Astrocyte (in vitro differentiated cells and primary cell): Measurements from ENCODE around the gene EYA2. TPM values are rescaled to one million over a fixed set of nuclear protein-coding genes. Genes with fewer than 3 reads are reported as not detected.

Experiments used
- DNase-seq: peaks from one replicate; pipeline ENCODE4 v3.0.0-alpha.2; 2010; ENCODE audit warnings: low read depth
- FAIRE-seq: peaks from 2 replicates; lab custom pipeline; 2011; peaks lifted over from hg19 to GRCh38; lab: Jason Lieb, UNC
- H2AFZ ChIP-seq: 2 replicates; pipeline ENCODE4 v1.6.0; 2012; ENCODE audit warnings: low read depth, low read length, inconsistent platforms
- H3K27ac ChIP-seq: 2 replicates; pipeline ENCODE4 v1.5.1; 2011; ENCODE audit warnings: low read depth, low read length, inconsistent platforms
- H3K27me3 ChIP-seq: 2 replicates; pipeline ENCODE4 v1.6.0; 2011; ENCODE audit warnings: low read length, inconsistent platforms; ENCODE audit not compliant: insufficient read depth
- H3K36me3 ChIP-seq: 2 replicates; pipeline ENCODE4 v1.5.1; 2011; ENCODE audit warnings: low read length, inconsistent platforms; ENCODE audit not compliant: insufficient read depth
- H3K4me1 ChIP-seq: 2 replicates; pipeline ENCODE4 v1.5.1; 2011; ENCODE audit warnings: low read length, inconsistent platforms; ENCODE audit not compliant: insufficient read depth
- H3K4me2 ChIP-seq: 2 replicates; pipeline ENCODE4 v1.6.0; 2012; ENCODE audit warnings: low read length, inconsistent platforms
- H3K4me3 ChIP-seq: 2 replicates; pipeline ENCODE4 v1.5.1; 2011; ENCODE audit warnings: low read depth, mild to moderate bottlenecking, low read length, inconsistent platforms; ENCODE audit not compliant: insufficient read depth
- H3K79me2 ChIP-seq: 2 replicates; pipeline ENCODE4 v1.6.0; 2012; ENCODE audit warnings: mild to moderate bottlenecking, low read length, inconsistent platforms; ENCODE audit not compliant: insufficient read depth
- H3K9ac ChIP-seq: 2 replicates; pipeline ENCODE4 v1.6.0; 2012; ENCODE audit warnings: mild to moderate bottlenecking, low read length, inconsistent platforms
- H3K9me3 ChIP-seq: 2 replicates; pipeline ENCODE4 v1.5.1; 2012; ENCODE audit warnings: low read depth, mild to moderate bottlenecking, low read length, inconsistent platforms; ENCODE audit not compliant: insufficient read depth
- H4K20me1 ChIP-seq: 2 replicates; pipeline ENCODE4 v1.6.0; 2012; ENCODE audit warnings: low read length, inconsistent platforms; ENCODE audit not compliant: insufficient read depth
- H3K27ac Mint-ChIP-seq: one replicate; pipeline ENCODE4 v1.8.0; 2021; ENCODE audit warnings: mild to moderate bottlenecking, mixed read lengths; ENCODE audit not compliant: unreplicated experiment
- H3K27me3 Mint-ChIP-seq: one replicate; pipeline ENCODE4 v1.8.0; 2021; ENCODE audit warnings: low read depth, mixed read lengths; ENCODE audit not compliant: unreplicated experiment
- H3K36me3 Mint-ChIP-seq: one replicate; pipeline ENCODE4 v1.8.0; 2021; ENCODE audit warnings: low read depth, mixed read lengths; ENCODE audit not compliant: unreplicated experiment
- H3K4me1 Mint-ChIP-seq: one replicate; pipeline ENCODE4 v1.8.0; 2021; ENCODE audit warnings: low read depth, mixed read lengths; ENCODE audit not compliant: unreplicated experiment
- H3K4me3 Mint-ChIP-seq: one replicate; pipeline ENCODE4 v1.8.0; 2021; ENCODE audit warnings: mild to moderate bottlenecking, moderate library complexity, mixed read lengths; ENCODE audit not compliant: unreplicated experiment
- H3K9me3 Mint-ChIP-seq: one replicate; pipeline ENCODE4 v1.8.0; 2021; ENCODE audit warnings: mild to moderate bottlenecking, mixed read lengths; ENCODE audit not compliant: unreplicated experiment
- EZH2 ChIP-seq: IDR thresholded peaks from 2 replicates; pipeline ENCODE4 v1.6.1; 2012; ENCODE audit warnings: mild to moderate bottlenecking, low read length, inconsistent platforms; ENCODE audit not compliant: insufficient read depth
- total RNA-seq: library from RNA; stranded (reverse); gene quantifications from 2 replicates; pipeline ENCODE4 v1.2.1, GENCODE V29; 2021
- TF ChIP-seq, protein P1 (sequence below): IDR thresholded peaks from 2 replicates; pipeline ENCODE4 v1.5.1; 2011; ENCODE audit warnings: low read depth, mild to moderate bottlenecking, inconsistent platforms, low read length, moderate library complexity; ENCODE audit not compliant: insufficient read depth

Gene EYA2
- total RNA-seq, 1 donor from 2014 or later: 1.5 TPM

DNA sequence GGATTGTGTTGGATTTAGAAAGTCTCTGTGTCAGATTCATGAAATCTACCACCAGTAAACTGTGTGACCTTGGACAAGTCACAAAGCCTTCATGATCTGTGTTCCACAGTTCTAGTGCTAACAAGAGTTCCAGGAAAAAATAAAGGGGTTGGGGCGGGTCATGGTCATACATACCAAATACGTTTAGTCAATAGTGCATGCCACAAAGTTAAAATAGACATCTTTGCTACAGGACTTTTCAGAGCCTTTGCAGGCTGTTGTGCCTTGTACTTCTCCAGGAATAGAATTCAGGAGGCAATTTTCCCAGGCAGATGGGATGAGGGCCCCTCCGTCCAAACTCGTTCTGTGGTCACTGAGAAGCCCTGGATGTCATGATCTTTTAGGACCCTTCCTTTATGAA, 127.2 kb downstream of the EYA2 start:
- Histone ChIP-seq H3K27me3 (peaks cover 20% of the 10 kb centered on the region), H3K4me2 (no peak overlapping the region), H4K20me1 (no peaks in the 10 kb centered on the region), H3K27ac (no peak overlapping the region), H3K4me3 (no peak overlapping the region), H3K36me3 (no peaks in the 10 kb centered on the region), H2AFZ (no peak overlapping the region), H3K9ac (no peak overlapping the region), H3K4me1 (no peaks in the 10 kb centered on the region), H3K9me3 (no peaks in the 10 kb centered on the region), H3K79me2 (no peaks in the 10 kb centered on the region)
- Mint-ChIP-seq H3K9me3 (no peaks in the 10 kb centered on the region), H3K27me3 (peaks cover 22% of the 10 kb centered on the region), H3K4me3 (no peak overlapping the region), H3K36me3 (no peaks in the 10 kb centered on the region), H3K4me1 (no peaks in the 10 kb centered on the region), H3K27ac (no peak overlapping the region)
- FAIRE-seq: no peak
- DNase-seq: no peak
- TF ChIP-seq EZH2: no peak
- TF ChIP-seq, protein P1, sequence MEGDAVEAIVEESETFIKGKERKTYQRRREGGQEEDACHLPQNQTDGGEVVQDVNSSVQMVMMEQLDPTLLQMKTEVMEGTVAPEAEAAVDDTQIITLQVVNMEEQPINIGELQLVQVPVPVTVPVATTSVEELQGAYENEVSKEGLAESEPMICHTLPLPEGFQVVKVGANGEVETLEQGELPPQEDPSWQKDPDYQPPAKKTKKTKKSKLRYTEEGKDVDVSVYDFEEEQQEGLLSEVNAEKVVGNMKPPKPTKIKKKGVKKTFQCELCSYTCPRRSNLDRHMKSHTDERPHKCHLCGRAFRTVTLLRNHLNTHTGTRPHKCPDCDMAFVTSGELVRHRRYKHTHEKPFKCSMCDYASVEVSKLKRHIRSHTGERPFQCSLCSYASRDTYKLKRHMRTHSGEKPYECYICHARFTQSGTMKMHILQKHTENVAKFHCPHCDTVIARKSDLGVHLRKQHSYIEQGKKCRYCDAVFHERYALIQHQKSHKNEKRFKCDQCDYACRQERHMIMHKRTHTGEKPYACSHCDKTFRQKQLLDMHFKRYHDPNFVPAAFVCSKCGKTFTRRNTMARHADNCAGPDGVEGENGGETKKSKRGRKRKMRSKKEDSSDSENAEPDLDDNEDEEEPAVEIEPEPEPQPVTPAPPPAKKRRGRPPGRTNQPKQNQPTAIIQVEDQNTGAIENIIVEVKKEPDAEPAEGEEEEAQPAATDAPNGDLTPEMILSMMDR: no peak

DNA sequence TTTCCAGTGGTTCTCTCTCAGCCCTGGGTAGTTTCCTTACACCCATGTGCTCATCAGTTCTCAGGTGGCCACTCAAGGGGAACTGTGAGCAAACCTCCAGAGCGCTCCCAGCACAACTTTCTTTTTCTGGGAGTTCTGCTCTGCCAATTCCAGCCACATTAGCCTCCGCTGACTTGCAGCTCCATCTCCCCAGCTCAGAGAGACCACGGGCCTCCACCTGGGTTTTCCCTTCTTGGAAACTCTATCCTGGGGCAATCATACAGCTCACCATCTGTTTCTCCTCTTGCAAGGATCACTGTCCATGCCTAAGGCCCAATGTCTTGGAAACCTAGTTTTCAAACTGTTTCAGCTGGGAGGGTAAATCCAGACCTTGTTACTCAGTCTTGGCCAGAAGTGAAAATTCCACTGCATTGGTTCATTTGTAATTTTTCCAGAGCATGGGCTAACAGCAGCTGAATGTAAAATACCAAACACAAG, 129.9 kb downstream of the EYA2 start:
- H3K9me3 Mint-ChIP-seq: peaks cover 9% of the 10 kb centered on the region
- H3K27ac Mint-ChIP-seq: no peak overlapping the region
- TF ChIP-seq, protein P1: no peak
- no peak for TF ChIP-seq EZH2
- no peaks in the 10 kb centered on the region for H3K4me1 Mint-ChIP-seq
- Histone ChIP-seq H3K4me1 (no peaks in the 10 kb centered on the region), H3K27me3 (peaks cover 20% of the 10 kb centered on the region), H3K4me2 (no peak overlapping the region), H2AFZ (no peak overlapping the region), H4K20me1 (no peaks in the 10 kb centered on the region), H3K27ac (no peak overlapping the region), H3K4me3 (no peak overlapping the region), H3K36me3 (no peaks in the 10 kb centered on the region), H3K9ac (no peak overlapping the region), H3K79me2 (no peaks in the 10 kb centered on the region), H3K9me3 (peaks cover 5% of the 10 kb centered on the region)
- FAIRE-seq: no peak
- H3K4me3 Mint-ChIP-seq: peak overlapping the region; percentile 42
- H3K36me3 Mint-ChIP-seq: peaks cover 5% of the 10 kb centered on the region
- H3K27me3 Mint-ChIP-seq: peaks cover 20% of the 10 kb centered on the region
- no peak for DNase-seq

DNA sequence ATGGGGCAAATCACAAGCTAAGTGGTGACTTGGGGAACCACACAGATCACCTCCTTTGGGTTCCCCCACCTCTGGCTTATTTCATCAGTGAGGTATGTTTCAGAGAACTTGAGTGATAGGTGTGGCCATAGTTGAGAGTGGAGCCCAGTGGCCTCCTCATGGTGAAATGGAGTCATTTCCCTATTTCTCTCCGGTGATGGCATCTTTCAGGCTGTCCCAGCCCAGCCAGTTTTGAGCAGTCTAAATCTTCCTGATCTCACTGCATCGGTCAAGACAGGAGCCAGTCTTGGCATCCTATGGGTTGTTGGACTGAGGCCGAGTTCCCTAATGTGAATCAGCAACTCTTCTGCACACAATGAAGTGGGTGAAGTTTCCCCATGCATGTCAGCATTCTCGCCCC, 132.4 kb downstream of the EYA2 start:
- no peak for FAIRE-seq
- no peak overlapping the region for H3K4me3 Mint-ChIP-seq
- Histone ChIP-seq H3K27me3 (peaks cover 14% of the 10 kb centered on the region), H3K4me3 (no peak overlapping the region), H2AFZ (no peak overlapping the region), H3K9ac (no peak overlapping the region), H3K4me1 (no peaks in the 10 kb centered on the region), H3K27ac (no peak overlapping the region), H4K20me1 (no peaks in the 10 kb centered on the region), H3K4me2 (no peak overlapping the region), H3K9me3 (peaks cover 5% of the 10 kb centered on the region), H3K36me3 (no peaks in the 10 kb centered on the region), H3K79me2 (no peaks in the 10 kb centered on the region)
- H3K9me3 Mint-ChIP-seq: peaks cover 9% of the 10 kb centered on the region
- no peaks in the 10 kb centered on the region for H3K4me1 Mint-ChIP-seq
- no peak for TF ChIP-seq EZH2
- TF ChIP-seq, protein P1: no peak
- no peak for DNase-seq
- H3K27ac Mint-ChIP-seq: no peak overlapping the region
- H3K27me3 Mint-ChIP-seq: peaks cover 11% of the 10 kb centered on the region
- peaks cover 5% of the 10 kb centered on the region for H3K36me3 Mint-ChIP-seq
